GM21737 (cell line): ENCODE data around the gene MSANTD7.
"Not testable (repeated sequence)": the region's sequence is repeated elsewhere in the genome, so short reads cannot be mapped to it uniquely, and the experiment has no call there.

ENCODE experiments used
- ATAC-seq: cut with Tn5 transposase; IDR thresholded peaks from one replicate; pipeline ENCODE4 v1.9.1; 2021; ENCODE audit warnings: mild to moderate bottlenecking, moderate library complexity; ENCODE audit not compliant: unreplicated experiment

The MSANTD7 gene

DNA sequence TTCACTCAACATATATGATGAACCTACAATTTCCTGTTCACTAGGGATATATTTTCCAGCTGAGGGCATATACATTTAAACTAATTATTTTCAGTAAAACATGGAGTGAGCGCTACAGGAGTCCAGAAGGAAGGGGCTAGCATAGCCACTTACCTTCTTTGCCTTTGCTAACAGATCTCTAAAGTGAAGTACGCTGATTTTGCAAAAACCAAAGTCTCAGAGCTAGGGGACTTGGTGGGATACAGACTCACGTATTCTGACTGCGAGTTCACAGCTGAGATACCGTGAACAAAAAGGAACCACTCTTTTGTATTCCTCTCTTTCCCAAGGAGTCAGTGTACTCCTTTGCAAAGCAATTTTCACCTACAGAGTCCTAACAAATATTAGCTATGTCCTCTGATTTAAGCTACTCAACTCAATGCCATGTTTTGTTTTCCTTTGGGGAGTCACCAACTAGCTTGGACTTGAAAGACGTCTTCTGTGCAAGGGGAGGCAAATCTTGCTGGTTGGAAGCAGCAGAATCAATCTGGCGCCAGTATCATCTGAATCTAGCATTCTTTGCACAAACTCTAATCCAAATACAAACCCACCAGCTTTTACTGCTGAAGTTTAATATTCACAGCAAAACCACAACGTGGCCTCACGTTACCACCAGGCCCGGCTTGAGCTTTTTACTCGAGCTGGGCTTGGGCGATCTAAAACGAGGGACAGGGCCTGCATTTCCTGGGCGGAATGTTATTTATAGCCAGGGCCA, 926 bp upstream of the MSANTD7 start:
- no peak for ATAC-seq

DNA sequence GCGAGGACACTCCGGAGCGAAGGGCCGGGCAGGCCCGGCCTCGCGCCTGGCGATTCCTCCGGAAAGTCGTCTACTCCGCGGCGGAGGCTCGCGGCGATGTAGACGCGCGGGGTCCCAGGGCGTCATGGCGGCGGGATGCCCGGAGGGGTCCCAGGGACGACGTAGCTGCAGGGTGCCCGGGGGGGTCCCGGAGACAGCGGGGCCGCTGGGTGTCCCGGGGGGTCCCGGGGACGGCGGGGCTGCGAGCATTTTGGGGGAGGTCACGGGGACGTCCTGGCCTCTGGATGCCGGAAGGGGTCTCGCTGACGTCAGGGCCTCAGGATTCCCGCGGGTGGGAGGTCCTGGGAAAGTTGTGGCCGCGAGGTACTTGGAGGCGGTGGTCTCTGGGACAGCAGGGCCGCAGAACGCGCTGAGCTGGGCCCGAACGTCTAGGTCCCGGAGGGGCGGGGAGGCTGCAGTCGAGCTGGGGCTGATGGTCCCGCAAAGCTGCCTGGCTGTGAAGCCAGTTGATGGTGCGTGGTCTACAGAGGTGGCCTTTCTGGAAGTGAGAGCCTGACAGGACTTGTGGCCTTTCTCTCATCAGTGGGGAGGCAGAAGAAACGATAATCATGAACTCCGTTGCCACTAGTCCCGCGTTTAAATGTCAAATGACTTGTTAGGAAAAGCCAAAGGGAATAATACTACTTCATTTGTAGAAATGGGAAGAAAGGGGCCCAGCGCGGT, 637 bp downstream of the MSANTD7 start:
- ATAC-seq = no peak

- ATAC-seq = no peak
Observed at GRCh38 chr10:14839305-14839695, 1.2 kb downstream of the MSANTD7 start.

GRCh38 chr10:14840178-14840577, 2.1 kb downstream of the MSANTD7 start:
- ATAC-seq = no peak

GRCh38 chr10:14843327-14843988, 5.4 kb downstream of the MSANTD7 start:
- ATAC-seq = no peak

DNA sequence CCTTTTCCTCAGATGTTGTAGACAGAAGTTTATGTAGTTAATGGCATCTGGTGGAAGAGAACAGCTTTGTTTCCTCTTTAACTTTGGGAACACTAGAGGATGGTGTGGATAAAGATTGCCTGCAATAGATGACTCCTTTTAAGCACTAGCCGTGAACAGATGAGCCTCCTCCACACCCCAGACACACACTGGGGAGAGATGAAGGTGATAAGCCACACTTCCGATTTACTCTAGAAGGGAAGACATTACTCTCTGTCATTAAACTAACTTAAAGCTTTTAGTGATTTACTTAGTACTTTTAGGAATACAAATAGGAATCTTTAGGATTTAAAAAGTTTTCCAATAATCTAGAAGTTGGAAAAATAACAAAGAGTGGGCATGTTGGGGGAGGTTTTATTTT, 6.8 kb downstream of the MSANTD7 start:
- no peak for ATAC-seq

DNA sequence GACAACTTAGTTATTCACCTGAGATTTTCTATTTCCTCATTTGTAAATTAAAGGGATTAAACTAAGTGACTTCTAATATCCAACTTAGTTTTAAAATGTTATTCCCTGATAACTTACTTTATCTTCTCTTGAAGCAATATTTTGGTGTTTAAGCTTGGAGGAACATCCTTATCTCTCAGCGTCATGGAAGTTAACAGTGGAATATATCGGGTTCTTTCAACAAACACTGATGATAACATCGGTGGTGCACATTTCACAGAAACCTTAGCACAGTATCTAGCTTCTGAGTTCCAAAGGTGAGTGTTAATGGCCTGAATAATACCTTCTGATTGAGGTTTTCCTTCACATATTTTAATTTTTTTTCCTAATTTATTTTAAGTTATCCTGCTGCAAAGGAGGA, 14.1 kb downstream of the MSANTD7 start:
- ATAC-seq = no peak

DNA sequence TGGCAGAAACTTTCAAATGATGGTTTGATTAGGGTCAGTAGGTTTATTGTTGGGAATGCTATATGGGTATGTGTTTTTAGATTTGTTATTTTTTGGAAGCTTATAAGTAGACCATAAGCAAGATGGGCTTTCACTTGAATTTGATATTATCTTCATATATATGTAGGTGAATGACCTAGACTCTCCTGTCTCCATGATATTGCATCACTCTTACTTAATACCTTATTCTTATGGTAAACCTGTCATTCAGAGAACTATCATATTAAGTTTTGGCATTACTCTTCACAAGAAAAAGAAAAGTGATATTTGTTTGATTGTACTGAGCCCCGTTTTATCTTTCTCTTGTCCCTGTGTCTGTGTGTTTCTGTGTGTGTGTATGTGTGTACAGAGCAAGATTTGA, 17.3 kb downstream of the MSANTD7 start:
- ATAC-seq = no peak

DNA sequence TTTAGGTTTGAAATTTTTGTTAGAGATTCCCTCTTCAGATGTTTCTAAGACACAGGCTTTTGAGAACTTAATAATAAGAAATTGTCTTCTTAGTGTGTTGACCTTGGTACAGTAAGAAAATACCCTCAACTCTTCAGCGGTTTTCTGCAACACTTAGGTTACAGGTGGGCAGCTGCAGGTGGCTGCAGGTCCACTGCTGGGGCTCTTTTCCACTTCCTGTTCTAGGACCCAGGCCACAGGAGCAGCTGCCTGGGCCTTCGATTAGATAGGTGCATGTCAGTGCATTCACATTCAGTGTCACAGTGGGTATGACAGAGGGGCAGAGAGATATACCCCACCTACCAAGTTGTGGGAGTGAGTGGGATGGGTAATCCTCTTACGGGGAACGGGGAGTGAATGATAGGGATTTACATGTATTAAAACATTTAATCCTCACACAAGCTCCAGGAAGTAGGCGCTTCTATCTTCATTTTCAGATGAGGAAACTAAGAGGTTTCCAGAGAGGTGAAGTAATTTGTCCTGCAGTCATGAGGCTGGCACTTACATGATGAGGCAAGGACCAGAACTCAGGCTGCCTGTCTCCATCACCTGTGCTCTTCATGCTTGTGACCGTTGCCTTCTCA, 20.3 kb downstream of the MSANTD7 start:
- ATAC-seq = no peak

DNA sequence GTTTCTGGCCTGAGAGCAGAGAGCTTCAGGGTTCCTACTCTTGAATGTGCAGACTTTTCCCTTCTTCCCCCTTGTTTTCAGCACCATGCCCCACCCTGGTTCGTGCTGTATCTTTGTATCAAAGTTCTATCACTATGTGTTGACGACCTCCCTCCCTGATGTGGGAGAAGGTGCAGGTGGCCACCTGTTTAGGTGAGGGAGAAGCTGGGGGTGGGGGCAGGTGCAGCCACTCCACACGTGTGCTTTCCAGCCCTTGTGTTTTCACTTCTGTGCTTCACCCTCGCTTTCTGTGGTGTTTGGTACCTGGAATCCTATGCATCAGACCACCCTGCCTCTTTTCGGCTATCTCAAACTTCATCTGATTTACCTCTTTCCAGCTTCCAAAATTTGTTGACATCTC, 20.9 kb downstream of the MSANTD7 start:
- no peak for ATAC-seq

DNA sequence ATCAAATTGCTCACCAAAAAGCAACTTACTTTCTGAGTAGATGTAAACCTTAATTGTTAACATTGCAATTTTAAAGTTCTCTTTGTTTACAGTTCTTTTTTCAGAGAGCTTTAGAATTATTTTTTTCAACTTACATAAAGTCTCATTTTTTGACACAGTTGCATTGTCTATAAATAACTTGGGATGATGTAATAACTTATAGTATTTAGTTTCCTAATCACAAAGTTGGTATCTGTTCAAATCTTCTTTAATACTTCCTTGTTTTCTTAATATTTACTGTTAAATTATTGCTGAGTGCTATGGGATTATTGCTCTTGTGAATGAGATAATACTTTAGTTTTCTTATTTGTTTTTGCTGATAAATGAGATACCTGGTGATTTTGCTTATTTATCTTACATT, 21.7 kb downstream of the MSANTD7 start:
- ATAC-seq = no peak

DNA sequence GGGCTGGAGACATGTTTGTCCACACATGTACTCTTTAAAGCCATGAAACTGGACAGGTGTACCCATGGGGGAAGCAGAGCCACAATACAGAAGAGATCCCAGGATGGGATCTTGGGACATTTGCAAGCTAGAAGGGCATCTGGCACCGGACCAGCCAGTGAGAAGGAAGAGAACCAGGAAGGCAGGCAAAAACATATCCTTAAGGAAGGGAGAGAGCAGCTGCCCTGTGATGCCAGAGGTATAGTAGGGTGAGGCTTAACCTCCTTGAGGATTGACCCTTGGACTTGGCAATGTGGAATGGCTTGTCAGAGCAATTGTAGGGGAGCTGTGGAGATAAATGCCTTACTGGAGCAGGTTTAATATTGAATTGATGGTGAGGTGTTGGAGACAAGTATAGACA, 22.7 kb downstream of the MSANTD7 start:
- no peak for ATAC-seq

DNA sequence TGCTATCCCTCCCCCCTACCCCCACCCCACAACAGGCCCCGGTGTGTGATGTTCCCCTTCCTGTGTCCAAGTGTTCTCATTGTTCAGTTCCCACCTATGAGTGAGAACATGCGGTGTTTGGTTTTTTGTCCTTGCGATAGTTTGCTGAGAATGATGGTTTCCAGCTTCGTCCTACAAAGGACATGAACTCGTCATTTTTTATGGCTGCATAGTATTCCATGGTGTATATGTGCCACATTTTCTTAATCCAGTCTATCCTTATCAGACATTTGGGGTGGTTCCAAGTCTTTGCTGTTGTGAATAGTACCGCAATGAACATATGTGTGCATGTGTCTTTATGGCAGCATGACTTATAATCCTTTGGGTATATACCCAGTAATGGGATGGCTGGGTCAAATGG, 26.4 kb downstream of the MSANTD7 start:
- not testable (repeated sequence) for ATAC-seq

DNA sequence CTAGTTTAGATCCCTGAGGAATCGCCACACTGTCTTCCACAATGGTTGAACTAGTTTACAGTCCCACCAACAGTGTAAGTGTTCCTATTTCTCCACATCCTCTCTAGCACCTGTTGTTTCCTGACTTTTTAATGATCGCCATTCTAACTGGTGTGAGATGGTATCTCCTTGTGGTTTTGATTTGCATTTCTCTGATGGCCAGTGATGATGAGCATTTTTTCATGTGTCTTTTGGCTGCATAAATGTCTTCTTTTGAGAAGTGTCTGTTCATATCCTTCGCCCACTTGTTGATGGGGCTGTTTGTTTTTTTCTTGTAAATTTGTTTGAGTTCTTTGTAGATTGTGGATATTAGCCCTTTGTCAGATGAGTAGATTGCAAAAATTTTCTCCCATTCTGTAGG, 26.8 kb downstream of the MSANTD7 start:
- ATAC-seq = not testable (repeated sequence)

DNA sequence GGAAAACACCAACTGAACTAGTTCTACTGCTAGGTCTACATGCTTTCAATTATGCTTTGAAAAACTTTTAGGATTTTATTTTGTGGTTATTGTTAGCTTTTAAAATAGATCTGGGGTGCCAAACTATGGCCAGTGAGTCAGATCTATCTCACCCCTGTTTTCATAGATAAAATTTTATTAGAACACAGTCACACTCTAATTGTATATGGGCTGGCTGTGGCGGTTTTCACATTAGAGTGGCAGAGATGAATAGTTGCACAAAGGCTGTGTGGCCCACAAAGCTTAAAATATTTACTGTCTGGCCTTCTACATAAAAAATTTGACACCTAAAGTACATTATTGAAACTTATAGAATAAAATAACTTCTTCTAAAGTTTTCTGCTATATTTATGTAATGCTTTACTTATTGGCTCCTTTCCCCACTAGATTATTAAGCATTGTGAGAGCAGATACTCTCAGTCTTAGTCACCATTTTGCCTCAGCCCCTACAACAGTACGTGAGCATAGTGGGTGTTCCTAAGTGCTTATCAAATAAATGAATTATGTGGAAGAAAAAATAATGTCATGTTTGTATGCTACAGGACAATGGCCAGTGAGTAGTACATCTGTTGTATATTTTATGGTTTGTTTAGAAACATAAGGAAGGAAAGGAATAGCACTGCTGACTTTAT, 35.1 kb downstream of the MSANTD7 start:
- no peak for ATAC-seq

DNA sequence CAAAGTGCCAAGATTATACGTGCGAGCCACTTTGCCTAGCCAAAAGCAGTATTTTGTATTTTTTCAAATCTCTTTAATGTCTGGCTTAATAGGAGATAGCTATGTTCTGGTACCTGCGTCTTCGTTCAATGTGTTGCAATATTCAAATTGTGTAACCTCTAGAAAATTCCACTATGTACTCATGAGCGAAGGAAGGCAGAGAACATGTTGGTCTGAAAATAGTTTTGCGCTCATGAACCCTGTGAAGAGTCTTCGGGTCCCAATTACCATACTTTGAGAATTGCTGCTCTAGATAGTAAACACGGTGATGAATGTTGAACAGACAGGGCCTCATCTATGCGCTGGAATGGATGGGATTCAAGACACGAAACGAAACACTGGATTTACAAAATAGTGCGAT, 37.8 kb downstream of the MSANTD7 start:
- ATAC-seq = no peak

DNA sequence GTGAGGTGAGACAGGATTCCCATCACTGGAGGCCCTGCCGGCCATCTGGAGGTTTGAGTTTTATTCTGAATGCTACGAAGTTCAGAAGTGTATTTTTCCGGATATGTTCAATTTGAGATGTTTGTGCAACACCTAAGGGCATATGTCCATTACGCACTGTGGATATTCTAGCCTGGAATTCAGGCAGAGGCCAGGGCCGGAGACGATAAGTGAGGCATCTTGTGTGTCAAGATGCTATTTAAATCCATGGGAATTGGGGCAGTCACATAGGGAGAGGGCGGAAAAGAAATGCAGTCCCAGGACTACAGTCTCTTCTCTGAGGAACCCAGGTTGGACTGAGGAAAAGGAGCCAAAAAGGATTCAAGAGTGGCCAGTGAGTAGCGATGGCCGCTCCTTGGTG, 38.7 kb downstream of the MSANTD7 start:
- ATAC-seq = no peak

DNA sequence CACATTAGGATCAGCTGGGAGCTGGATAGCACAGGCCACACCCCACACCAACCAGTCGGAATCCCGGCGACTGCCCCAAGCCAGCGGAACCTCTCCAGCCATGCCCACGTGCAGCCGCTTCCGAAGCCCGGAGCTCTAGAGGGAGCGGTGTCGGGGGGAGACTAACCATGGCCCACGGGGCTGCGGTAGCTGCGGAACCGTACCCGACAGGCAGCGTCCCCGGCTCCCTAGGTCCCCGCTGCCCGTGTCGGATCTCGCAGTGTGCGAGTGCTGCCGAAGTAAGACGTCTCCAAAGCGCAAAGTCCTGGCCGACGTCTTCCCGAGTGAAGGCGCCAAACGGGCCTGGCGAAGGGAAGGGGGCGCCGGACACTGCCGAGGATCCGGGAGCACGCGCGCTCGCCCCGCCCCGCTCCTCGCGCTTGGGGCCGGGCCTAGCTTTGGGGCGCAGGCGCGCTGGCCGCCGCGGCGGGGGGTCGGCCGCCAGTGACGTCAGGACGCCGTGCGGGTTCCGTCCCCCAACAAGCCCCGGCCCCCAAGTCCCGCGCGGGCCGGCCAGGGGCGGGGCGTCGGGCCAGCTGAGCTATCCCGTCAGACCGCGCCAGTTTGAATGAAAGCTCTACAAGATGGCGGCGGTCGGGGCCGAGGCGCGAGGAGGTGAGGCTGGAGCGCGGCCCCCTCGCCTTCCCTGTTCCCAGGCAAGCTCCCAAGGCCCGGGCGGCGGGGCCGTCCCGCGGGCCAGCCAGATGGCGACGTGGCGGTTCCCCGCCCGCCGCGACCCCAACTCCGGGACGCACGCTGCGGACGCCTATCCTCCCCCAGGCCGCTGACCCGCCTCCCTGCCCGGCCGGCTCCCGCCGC, 40.4 kb downstream of the MSANTD7 start, which contains the start of gene SUV39H2:
SUV39H2 (plus strand) TSS at position 601 of the 858 bp plus-strand sequence; CDS start at position 624, 23 bp downstream.
- ATAC-seq = peak; percentile 91

- ATAC-seq = peak; percentile 2
Observed at GRCh38 chr10:14879124-14879927, 41.2 kb downstream of the MSANTD7 start.
